ENCODE measurements around the gene LCN1. TPM values are rescaled to one million over a fixed set of nuclear protein-coding genes. Genes with fewer than 3 reads are reported as not detected.

LCN1 gene
- total RNA-seq, 1 donor, result not detected

- Histone ChIP-seq H3K36me3 (ENCODE audit: insufficient read depth, low read length) (no peaks in the 10 kb centered on the region), H3K9me3 (ENCODE audit: low read depth, low read length) (no peaks in the 10 kb centered on the region), H3K4me2 (ENCODE audit: insufficient read depth, low read length) (no peak overlapping the region), H3K79me2 (ENCODE audit: insufficient read depth, low read length) (no peaks in the 10 kb centered on the region), H2AFZ (ENCODE audit: low read length) (no peak overlapping the region), H3K4me1 (ENCODE audit: insufficient read depth, low read length) (no peaks in the 10 kb centered on the region), H3K27me3 (ENCODE audit: insufficient read depth, low read length) (no peaks in the 10 kb centered on the region), H3K4me3 (ENCODE audit: insufficient read depth, low read length) (no peak overlapping the region), H3K27ac (ENCODE audit: low read depth, low read length) (no peak overlapping the region), H4K20me1 (ENCODE audit: insufficient read depth, low read length) (no peaks in the 10 kb centered on the region)
- no peak for DNase-seq (ENCODE audit: insufficient read length, low spot score, missing footprints)
- TF ChIP-seq CTCF (IDR thresholded peaks at IDR 0.05; ENCODE audit: extremely low read depth, low read depth, low read length), result no peak
These were observed 41.0 kb downstream of the LCN1 start for GRCh38 chr9:135562235-135562745.

GRCh38 chr9:135563039-135563476 is 41.8 kb downstream of the LCN1 start:
- no peaks in the 10 kb centered on the region for H3K9me3 ChIP-seq (ENCODE audit: low read depth, low read length)
- no peak overlapping the region for H2AFZ ChIP-seq (ENCODE audit: low read length)
- no peaks in the 10 kb centered on the region for H4K20me1 ChIP-seq (ENCODE audit: insufficient read depth, low read length)
- H3K4me3 ChIP-seq (ENCODE audit: insufficient read depth, low read length), result no peak overlapping the region
- TF ChIP-seq CTCF (IDR thresholded peaks at IDR 0.05; ENCODE audit: extremely low read depth, low read depth, low read length), result no peak
- no peak overlapping the region for H3K27ac ChIP-seq (ENCODE audit: low read depth, low read length)
- H3K4me2 ChIP-seq (ENCODE audit: insufficient read depth, low read length), result no peak overlapping the region
- DNase-seq (ENCODE audit: insufficient read length, low spot score, missing footprints), result no peak
- no peaks in the 10 kb centered on the region for H3K4me1 ChIP-seq (ENCODE audit: insufficient read depth, low read length)
- no peaks in the 10 kb centered on the region for H3K79me2 ChIP-seq (ENCODE audit: insufficient read depth, low read length)
- H3K36me3 ChIP-seq (ENCODE audit: insufficient read depth, low read length), result no peaks in the 10 kb centered on the region
- no peaks in the 10 kb centered on the region for H3K27me3 ChIP-seq (ENCODE audit: insufficient read depth, low read length)

- DNase-seq (ENCODE audit: insufficient read length, low spot score, missing footprints), result no peak
- H3K27me3 ChIP-seq (ENCODE audit: insufficient read depth, low read length), result no peaks in the 10 kb centered on the region
- H3K27ac ChIP-seq (ENCODE audit: low read depth, low read length), result no peak overlapping the region
- TF ChIP-seq CTCF (IDR thresholded peaks at IDR 0.05; ENCODE audit: extremely low read depth, low read depth, low read length), result no peak
- H2AFZ ChIP-seq (ENCODE audit: low read length), result no peak overlapping the region
- no peaks in the 10 kb centered on the region for H3K4me1 ChIP-seq (ENCODE audit: insufficient read depth, low read length)
- H3K79me2 ChIP-seq (ENCODE audit: insufficient read depth, low read length), result no peaks in the 10 kb centered on the region
- H3K4me2 ChIP-seq (ENCODE audit: insufficient read depth, low read length), result no peak overlapping the region
- no peak overlapping the region for H3K4me3 ChIP-seq (ENCODE audit: insufficient read depth, low read length)
- no peaks in the 10 kb centered on the region for H4K20me1 ChIP-seq (ENCODE audit: insufficient read depth, low read length)
- H3K36me3 ChIP-seq (ENCODE audit: insufficient read depth, low read length), result no peaks in the 10 kb centered on the region
- H3K9me3 ChIP-seq (ENCODE audit: low read depth, low read length), result no peaks in the 10 kb centered on the region
These were observed 42.6 kb downstream of the LCN1 start for GRCh38 chr9:135563858-135564257.

- H3K36me3 ChIP-seq (ENCODE audit: insufficient read depth, low read length), result no peaks in the 10 kb centered on the region
- no peak overlapping the region for H3K27ac ChIP-seq (ENCODE audit: low read depth, low read length)
- TF ChIP-seq CTCF (IDR thresholded peaks at IDR 0.05; ENCODE audit: extremely low read depth, low read depth, low read length), result no peak
- H4K20me1 ChIP-seq (ENCODE audit: insufficient read depth, low read length), result no peaks in the 10 kb centered on the region
- no peak overlapping the region for H3K4me3 ChIP-seq (ENCODE audit: insufficient read depth, low read length)
- DNase-seq (ENCODE audit: insufficient read length, low spot score, missing footprints), result no peak
- no peaks in the 10 kb centered on the region for H3K4me1 ChIP-seq (ENCODE audit: insufficient read depth, low read length)
- H3K9me3 ChIP-seq (ENCODE audit: low read depth, low read length), result no peaks in the 10 kb centered on the region
- no peaks in the 10 kb centered on the region for H3K27me3 ChIP-seq (ENCODE audit: insufficient read depth, low read length)
- H3K4me2 ChIP-seq (ENCODE audit: insufficient read depth, low read length), result no peak overlapping the region
- no peaks in the 10 kb centered on the region for H3K79me2 ChIP-seq (ENCODE audit: insufficient read depth, low read length)
- H2AFZ ChIP-seq (ENCODE audit: low read length), result no peak overlapping the region
These were observed 43.9 kb downstream of the LCN1 start for GRCh38 chr9:135565141-135565628.

Measured in osteoblast (primary cell).